Measurements from ENCODE around the gene CRYM. TPM values are rescaled to one million over a fixed set of nuclear protein-coding genes. Genes with fewer than 3 reads are reported as not detected.
"Not testable (repeated sequence)": the region's sequence is repeated elsewhere in the genome, so short reads cannot be mapped to it uniquely, and the experiment has no call there.

CRYM gene
- total RNA-seq, 1 donor from 2014 or later: 7.2 TPM

GRCh38 chr16:21250072-21250923 is 27.8 kb downstream of the CRYM start:
- peak; percentile 8 for ATAC-seq
- no peak for DNase-seq (ENCODE audit: low spot score)

- not testable (repeated sequence) for ATAC-seq; DNase-seq (ENCODE audit: low spot score)
Measured at GRCh38 chr16:21248179-21248578, 29.9 kb downstream of the CRYM start.

- peak; percentile 63 for ATAC-seq
- DNase-seq (ENCODE audit: low spot score): no peak
Measured at GRCh38 chr16:21244518-21245215, 33.4 kb downstream of the CRYM start.

GRCh38 chr16:21242756-21243155 is 35.3 kb downstream of the CRYM start:
- ATAC-seq (no peak), DNase-seq (ENCODE audit: low spot score) (no peak)

- ATAC-seq: no peak
Measured at GRCh38 chr16:21239646-21240045, 38.4 kb downstream of the CRYM start.

GRCh38 chr16:21236831-21237230 is 41.3 kb downstream of the CRYM start:
- no peak for ATAC-seq
- DNase-seq (ENCODE audit: low spot score): no peak

More at GRCh38 chr16:21239646-21240045, 38.4 kb downstream of the CRYM start:
- DNase-seq (ENCODE audit: low spot score): no peak

GRCh38 chr16:21235199-21235585 is 42.9 kb downstream of the CRYM start:
- ATAC-seq (peak; percentile 17), DNase-seq (ENCODE audit: low spot score) (no peak)

GRCh38 chr16:21233521-21234150 is 44.5 kb downstream of the CRYM start, which contains the start of gene ANKS4B:
TSS of gene ANKS4B (plus strand) at chr16:21233699. CDS start at chr16:21233738, 39 bp downstream.
- ATAC-seq: peak; percentile 89

GRCh38 chr16:21233045-21233520 is 45.0 kb downstream of the CRYM start:
- no peak for ATAC-seq

More at GRCh38 chr16:21233521-21234150, 44.5 kb downstream of the CRYM start, which contains the start of gene ANKS4B:
- DNase-seq (ENCODE audit: low spot score): peak; percentile 81

GRCh38 chr16:21228361-21228872 is 49.7 kb downstream of the CRYM start:
- DNase-seq (ENCODE audit: low spot score) (no peak), ATAC-seq (no peak)

More at GRCh38 chr16:21233045-21233520, 45.0 kb downstream of the CRYM start:
- no peak for DNase-seq (ENCODE audit: low spot score)

- DNase-seq (ENCODE audit: low spot score) (no peak), ATAC-seq (no peak)
Measured at GRCh38 chr16:21227866-21228265, 50.2 kb downstream of the CRYM start.

- no peak for ATAC-seq
- DNase-seq (ENCODE audit: low spot score): no peak
Measured at GRCh38 chr16:21226749-21227148, 51.3 kb downstream of the CRYM start.

GRCh38 chr16:21224800-21225199 is 53.3 kb downstream of the CRYM start:
- ATAC-seq: no peak
- no peak for DNase-seq (ENCODE audit: low spot score)

GRCh38 chr16:21223787-21224186 is 54.3 kb downstream of the CRYM start:
- no peak for DNase-seq (ENCODE audit: low spot score)
- ATAC-seq: no peak

- ATAC-seq (no peak), DNase-seq (ENCODE audit: low spot score) (no peak)
Measured at GRCh38 chr16:21222495-21223337, 55.4 kb downstream of the CRYM start.

- no peak for DNase-seq (ENCODE audit: low spot score)
- no peak for ATAC-seq
Measured at GRCh38 chr16:21219551-21219950, 58.5 kb downstream of the CRYM start.

GRCh38 chr16:21218153-21218552 is 59.9 kb downstream of the CRYM start:
- no peak for DNase-seq (ENCODE audit: low spot score)
- peak; percentile 35 for ATAC-seq

- ATAC-seq (no peak), DNase-seq (ENCODE audit: low spot score) (no peak)
Measured at GRCh38 chr16:21217121-21217520, 61.0 kb downstream of the CRYM start.

GRCh38 chr16:21214086-21214485 is 64.0 kb downstream of the CRYM start:
- no peak for DNase-seq (ENCODE audit: low spot score)
- ATAC-seq: no peak

- no peak for ATAC-seq
- no peak for DNase-seq (ENCODE audit: low spot score)
Measured at GRCh38 chr16:21211486-21211885, 66.6 kb downstream of the CRYM start, which contains the start of gene ZP2. TSS of gene ZP2 (minus strand) at chr16:21211574. CDS start at chr16:21211547, 27 bp downstream.

Data from left lobe of liver (tissue), 2 donors.